ENCODE measurements around the gene KRT82.

KRT82 gene

DNA sequence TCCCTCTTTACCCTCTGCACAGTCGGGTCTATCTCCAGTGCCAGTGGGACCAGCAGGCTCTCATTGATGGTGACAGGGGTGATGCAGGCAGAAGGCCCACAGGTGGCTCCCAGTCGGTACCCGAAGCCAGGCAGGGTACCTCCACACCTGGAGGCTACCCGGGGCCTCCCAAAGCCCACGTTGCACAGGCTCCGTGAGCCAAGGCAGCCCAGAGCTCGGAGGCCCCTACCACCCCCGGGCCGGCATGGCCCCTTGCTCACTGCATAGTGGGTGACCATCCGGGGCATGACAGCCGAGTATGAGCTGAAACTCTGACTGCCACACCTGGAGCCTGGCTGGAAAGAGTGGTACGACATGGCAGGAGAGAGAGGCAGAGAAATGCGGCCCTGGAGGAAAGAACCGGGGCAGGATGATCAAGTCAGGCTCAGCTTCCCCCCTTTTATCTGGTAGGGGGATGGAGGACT is at the start of gene KRT82:
Gene KRT82, minus strand, starts transcription at position 414 of the 464 bp plus-strand sequence. Its CDS starts 58 bp downstream, at position 356.
- H3K4me1 ChIP-seq (ENCODE audit: low read length): no peaks in the 10 kb centered on the region
- H2AFZ ChIP-seq (ENCODE audit: low read depth, low read length): no peak within 1 kb of the TSS
- 0 out of 2 replicates have a peak, but pooled peaks cover 4% of the 10 kb centered on the region for H3K27me3 ChIP-seq (ENCODE audit: low read depth, low read length)
- no peaks in the 10 kb centered on the region for H3K79me2 ChIP-seq (ENCODE audit: low read length)
- no peak within 1 kb of the TSS for H3K4me2 ChIP-seq (ENCODE audit: low read length)
- no peaks in the 10 kb centered on the region for H4K20me1 ChIP-seq (ENCODE audit: insufficient read depth, low read length)
- no peaks in the 10 kb centered on the region for H3K9me3 ChIP-seq (ENCODE audit: insufficient read depth, low read length)
- TF ChIP-seq EZH2phosphoT487 (IDR thresholded peaks at IDR 0.05; ENCODE audit: low read depth): no peak
- no peak for TF ChIP-seq CTCF (IDR thresholded peaks at IDR 0.05; ENCODE audit: low read depth, low read length)
- no peak within 1 kb of the TSS for H3K27ac ChIP-seq (ENCODE audit: low read length)
- no peak within 1 kb of the TSS for H3K4me3 ChIP-seq (ENCODE audit: low read length)
- no peaks in the 10 kb centered on the region for H3K36me3 ChIP-seq (replicated peaks; ENCODE audit: low read depth, low read length)
- H3K9ac ChIP-seq (ENCODE audit: low read length): no peak within 1 kb of the TSS

GRCh38 chr12:52455821-52456220 is 49.7 kb upstream of the KRT82 start:
- Histone ChIP-seq H3K4me2 (ENCODE audit: low read length) (no peak overlapping the region), H4K20me1 (ENCODE audit: insufficient read depth, low read length) (no peaks in the 10 kb centered on the region), H3K27ac (ENCODE audit: low read length) (no peak overlapping the region), H3K79me2 (ENCODE audit: low read length) (no peaks in the 10 kb centered on the region), H3K27me3 (ENCODE audit: low read depth, low read length) (peaks cover 18% of the 10 kb centered on the region), H2AFZ (ENCODE audit: low read depth, low read length) (no peak overlapping the region), H3K9me3 (ENCODE audit: insufficient read depth, low read length) (no peaks in the 10 kb centered on the region), H3K4me1 (ENCODE audit: low read length) (no peaks in the 10 kb centered on the region), H3K36me3 (replicated peaks; ENCODE audit: low read depth, low read length) (no peaks in the 10 kb centered on the region), H3K9ac (ENCODE audit: low read length) (no peak overlapping the region), H3K4me3 (ENCODE audit: low read length) (no peak overlapping the region)
- TF ChIP-seq CTCF (IDR thresholded peaks at IDR 0.05; ENCODE audit: low read depth, low read length) (no peak), EZH2phosphoT487 (IDR thresholded peaks at IDR 0.05; ENCODE audit: low read depth) (no peak)

GRCh38 chr12:52454411-52455201 is 48.5 kb upstream of the KRT82 start:
- Histone ChIP-seq H3K36me3 (replicated peaks; ENCODE audit: low read depth, low read length) (no peaks in the 10 kb centered on the region), H3K9me3 (ENCODE audit: insufficient read depth, low read length) (no peaks in the 10 kb centered on the region), H3K4me3 (ENCODE audit: low read length) (no peak overlapping the region), H3K4me1 (ENCODE audit: low read length) (no peaks in the 10 kb centered on the region), H3K79me2 (ENCODE audit: low read length) (no peaks in the 10 kb centered on the region), H4K20me1 (ENCODE audit: insufficient read depth, low read length) (no peaks in the 10 kb centered on the region), H3K27ac (ENCODE audit: low read length) (no peak overlapping the region), H3K9ac (ENCODE audit: low read length) (no peak overlapping the region), H2AFZ (ENCODE audit: low read depth, low read length) (no peak overlapping the region), H3K4me2 (ENCODE audit: low read length) (no peak overlapping the region), H3K27me3 (ENCODE audit: low read depth, low read length) (peaks cover 14% of the 10 kb centered on the region)
- TF ChIP-seq EZH2phosphoT487 (IDR thresholded peaks at IDR 0.05; ENCODE audit: low read depth): no peak
- TF ChIP-seq CTCF (IDR thresholded peaks at IDR 0.05; ENCODE audit: low read depth, low read length): no peak

GRCh38 chr12:52452101-52452500 is 46.0 kb upstream of the KRT82 start, which contains the start of gene KRT6B:
TSS of gene KRT6B (minus strand) at chr12:52452146. CDS start at chr12:52452078, 68 bp downstream.
- H3K4me2 ChIP-seq (ENCODE audit: low read length): no peak within 1 kb of the TSS
- no peak within 1 kb of the TSS for H2AFZ ChIP-seq (ENCODE audit: low read depth, low read length)
- H3K9ac ChIP-seq (ENCODE audit: low read length): no peak within 1 kb of the TSS
- TF ChIP-seq EZH2phosphoT487 (IDR thresholded peaks at IDR 0.05; ENCODE audit: low read depth) (no peak), CTCF (IDR thresholded peaks at IDR 0.05; ENCODE audit: low read depth, low read length) (no peak)
- no peak within 1 kb of the TSS for H3K4me3 ChIP-seq (ENCODE audit: low read length)
- peaks cover 10% of the 10 kb centered on the region; the same call in 1 of the 2 replicates for H3K27me3 ChIP-seq (ENCODE audit: low read depth, low read length)
- peaks cover 9% of the 10 kb centered on the region for H3K4me1 ChIP-seq (ENCODE audit: low read length)
- no peak within 1 kb of the TSS for H3K27ac ChIP-seq (ENCODE audit: low read length)
- H3K79me2 ChIP-seq (ENCODE audit: low read length): no peaks in the 10 kb centered on the region
- no peaks in the 10 kb centered on the region for H4K20me1 ChIP-seq (ENCODE audit: insufficient read depth, low read length)
- H3K36me3 ChIP-seq (replicated peaks; ENCODE audit: low read depth, low read length): no peaks in the 10 kb centered on the region
- H3K9me3 ChIP-seq (ENCODE audit: insufficient read depth, low read length): no peaks in the 10 kb centered on the region

Measured in OCI-LY3 (cell line).